Cardiac muscle cell (in vitro differentiated cells and primary cell): Measurements from ENCODE around the gene COX14. TPM values are rescaled to one million over a fixed set of nuclear protein-coding genes. Genes with fewer than 3 reads are reported as not detected.
A peak's percentile ranks its signal among the peaks of the same experiment; 100 is the strongest.

Experiments used
- DNase-seq, 2 donors: peaks; one replicate each; pipeline versions ENCODE4 v3.0.0 to v3.0.0-alpha.2; 2010 to 2017; ENCODE audit warnings: low read depth in 1 of 2, low spot score in 1 of 2
- H3K27ac ChIP-seq: fragments of 200-600 bp; sonication (generic); 2 replicates; pipeline ENCODE4 v1.5.1; 2016
- H3K27me3 ChIP-seq: fragments of 200-600 bp; sonication (generic); 2 replicates; pipeline ENCODE4 v1.6.0; 2016; ENCODE audit warnings: control low read depth
- H3K36me3 ChIP-seq: fragments of 200-600 bp; sonication (generic); 2 replicates; pipeline ENCODE4 v1.5.1; 2016; ENCODE audit warnings: control low read depth
- H3K4me1 ChIP-seq: fragments of 200-600 bp; sonication (generic); 2 replicates; pipeline ENCODE4 v1.8.1; 2017; ENCODE audit warnings: low read depth, mild to moderate bottlenecking, mixed run types
- H3K4me3 ChIP-seq: fragments of 200-600 bp; sonication (generic); 2 replicates; pipeline ENCODE4 v1.5.1; 2016; ENCODE audit warnings: mild to moderate bottlenecking
- H3K9me3 ChIP-seq: fragments of 200-600 bp; sonication (generic); 2 replicates; pipeline ENCODE4 v1.5.1; 2017; ENCODE audit warnings: low read depth, mild to moderate bottlenecking, control low read depth
- polyA plus RNA-seq: library from polyadenylated mRNA; unstranded; fragments of >200 nt; fragmentation: Nextera tagmentation; extraction: Ambion mirVana; gene quantifications from 2 replicates; pipeline ENCODE4 v1.2.1, GENCODE V29; 2016
- total RNA-seq: library from RNA; depleted of rRNA; stranded (reverse); fragments of >200 nt; gene quantifications from 2 replicates; pipeline ENCODE4 v1.2.3, GENCODE V29; 2016
- TF ChIP-seq, protein P1 (sequence below): IDR thresholded peaks from 2 replicates; pipeline ENCODE4 v1.5.1; 2012; ENCODE audit warnings: low read depth, mild to moderate bottlenecking, low read length

The COX14 gene
- total and polyA plus RNA-seq, 2 experiments from 2014 or later = 43.9 to 265 TPM

DNA sequence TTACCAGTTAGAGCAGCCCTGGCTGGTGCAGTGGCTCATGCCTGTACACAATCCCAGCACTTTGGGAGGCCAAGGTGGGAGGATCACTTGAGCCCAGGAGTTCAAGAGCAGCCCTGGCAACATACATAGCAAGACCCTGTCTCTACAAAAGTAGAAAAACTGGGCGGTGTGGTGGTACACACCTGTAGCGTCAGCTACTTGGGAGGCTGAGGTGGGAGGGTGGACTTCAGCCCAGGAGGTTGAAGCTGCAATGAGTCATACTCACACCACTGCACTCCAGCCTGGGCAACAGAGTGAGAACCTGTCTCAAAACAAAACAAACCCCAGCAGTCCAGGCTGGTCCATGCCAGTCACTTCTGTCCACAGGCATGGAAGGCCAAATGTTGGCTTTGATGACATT is 7.4 kb downstream of the COX14 start:
- H3K4me3 ChIP-seq = no peak overlapping the region
- peaks cover 9% of the 10 kb centered on the region for H3K4me1 ChIP-seq
- H3K27me3 ChIP-seq = no peaks in the 10 kb centered on the region
- H3K9me3 ChIP-seq = no peaks in the 10 kb centered on the region
- no peak for DNase-seq
- H3K27ac ChIP-seq = no peak overlapping the region
- TF ChIP-seq, protein P1, sequence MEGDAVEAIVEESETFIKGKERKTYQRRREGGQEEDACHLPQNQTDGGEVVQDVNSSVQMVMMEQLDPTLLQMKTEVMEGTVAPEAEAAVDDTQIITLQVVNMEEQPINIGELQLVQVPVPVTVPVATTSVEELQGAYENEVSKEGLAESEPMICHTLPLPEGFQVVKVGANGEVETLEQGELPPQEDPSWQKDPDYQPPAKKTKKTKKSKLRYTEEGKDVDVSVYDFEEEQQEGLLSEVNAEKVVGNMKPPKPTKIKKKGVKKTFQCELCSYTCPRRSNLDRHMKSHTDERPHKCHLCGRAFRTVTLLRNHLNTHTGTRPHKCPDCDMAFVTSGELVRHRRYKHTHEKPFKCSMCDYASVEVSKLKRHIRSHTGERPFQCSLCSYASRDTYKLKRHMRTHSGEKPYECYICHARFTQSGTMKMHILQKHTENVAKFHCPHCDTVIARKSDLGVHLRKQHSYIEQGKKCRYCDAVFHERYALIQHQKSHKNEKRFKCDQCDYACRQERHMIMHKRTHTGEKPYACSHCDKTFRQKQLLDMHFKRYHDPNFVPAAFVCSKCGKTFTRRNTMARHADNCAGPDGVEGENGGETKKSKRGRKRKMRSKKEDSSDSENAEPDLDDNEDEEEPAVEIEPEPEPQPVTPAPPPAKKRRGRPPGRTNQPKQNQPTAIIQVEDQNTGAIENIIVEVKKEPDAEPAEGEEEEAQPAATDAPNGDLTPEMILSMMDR = no peak
- no peaks in the 10 kb centered on the region for H3K36me3 ChIP-seq

- no peaks in the 10 kb centered on the region for H3K27me3 ChIP-seq
- peaks cover 9% of the 10 kb centered on the region for H3K4me1 ChIP-seq
- no peaks in the 10 kb centered on the region for H3K36me3 ChIP-seq
- no peak overlapping the region for H3K4me3 ChIP-seq
- TF ChIP-seq, protein P1 = no peak
- peak overlapping the region; percentile 43 for H3K27ac ChIP-seq
- no peaks in the 10 kb centered on the region for H3K9me3 ChIP-seq
- DNase-seq = no peak
Observed at GRCh38 chr12:50120521-50120920, 8.5 kb downstream of the COX14 start.

GRCh38 chr12:50120953-50121352 is 8.9 kb downstream of the COX14 start:
- H3K27me3 ChIP-seq = no peaks in the 10 kb centered on the region
- H3K27ac ChIP-seq = peak overlapping the region; percentile 43
- H3K4me1 ChIP-seq = peaks cover 9% of the 10 kb centered on the region
- H3K4me3 ChIP-seq = no peak overlapping the region
- TF ChIP-seq, protein P1 = no peak
- no peak for DNase-seq
- H3K9me3 ChIP-seq = no peaks in the 10 kb centered on the region
- H3K36me3 ChIP-seq = no peaks in the 10 kb centered on the region

GRCh38 chr12:50121641-50122040 is 9.6 kb downstream of the COX14 start:
- Histone ChIP-seq H3K27ac (no peak overlapping the region), H3K4me3 (no peak overlapping the region), H3K36me3 (no peaks in the 10 kb centered on the region), H3K27me3 (no peaks in the 10 kb centered on the region), H3K4me1 (peaks cover 7% of the 10 kb centered on the region), H3K9me3 (no peaks in the 10 kb centered on the region)
- no peak for DNase-seq
- TF ChIP-seq, protein P1 = no peak

- H3K27ac ChIP-seq = no peak overlapping the region
- H3K4me1 ChIP-seq = peaks cover 5% of the 10 kb centered on the region
- H3K36me3 ChIP-seq = peaks cover 5% of the 10 kb centered on the region
- H3K4me3 ChIP-seq = no peak overlapping the region
- no peak for DNase-seq
- TF ChIP-seq, protein P1 = no peak
- H3K27me3 ChIP-seq = no peaks in the 10 kb centered on the region
- no peaks in the 10 kb centered on the region for H3K9me3 ChIP-seq
Observed at GRCh38 chr12:50123203-50123602, 11.2 kb downstream of the COX14 start.

- TF ChIP-seq, protein P1 = no peak
- peak overlapping the region; percentile 34 for H3K27ac ChIP-seq
- H3K27me3 ChIP-seq = no peaks in the 10 kb centered on the region
- DNase-seq = no peak
- H3K4me3 ChIP-seq = no peak overlapping the region
- H3K36me3 ChIP-seq = peaks cover 25% of the 10 kb centered on the region
- H3K4me1 ChIP-seq = peaks cover 5% of the 10 kb centered on the region
- no peaks in the 10 kb centered on the region for H3K9me3 ChIP-seq
Observed at GRCh38 chr12:50127546-50127945, 15.5 kb downstream of the COX14 start.
